T-helper 1 cell treated with Interleukin-12 subunit alpha and Interleukin-12 subunit beta and Interleukin-4 antibody, amounts not matched to agents 30 μg/mL and 1 μg/mL, for 36 hours (primary cell): ENCODE measurements around the gene MICAL2.
A peak's percentile ranks its signal among the peaks of the same experiment; 100 is the strongest.

Experiments
- H3K27ac Mint-ChIP-seq: one replicate; pipeline ENCODE4 v1.8.0; 2021; ENCODE audit warnings: mild to moderate bottlenecking, mixed read lengths
- H3K27me3 Mint-ChIP-seq: one replicate; pipeline ENCODE4 v1.8.0; 2021; ENCODE audit warnings: low read depth, mixed read lengths
- H3K36me3 Mint-ChIP-seq: one replicate; pipeline ENCODE4 v1.8.0; 2021; ENCODE audit warnings: low read depth, mixed read lengths
- H3K4me1 Mint-ChIP-seq: one replicate; pipeline ENCODE4 v1.8.0; 2021; ENCODE audit warnings: low read depth, mixed read lengths
- H3K4me3 Mint-ChIP-seq: one replicate; pipeline ENCODE4 v1.8.0; 2021; ENCODE audit warnings: mild to moderate bottlenecking, moderate library complexity, mixed read lengths
- H3K9me3 Mint-ChIP-seq: one replicate; pipeline ENCODE4 v1.8.0; 2021; ENCODE audit warnings: mixed read lengths

Gene MICAL2

GRCh38 chr11:12126344-12127019 is 16.1 kb downstream of the MICAL2 start:
- H3K27me3 Mint-ChIP-seq, result no peaks in the 10 kb centered on the region
- peak overlapping the region; percentile 55 for H3K27ac Mint-ChIP-seq
- peaks cover 68% of the 10 kb centered on the region for H3K4me1 Mint-ChIP-seq
- H3K4me3 Mint-ChIP-seq, result no peak overlapping the region
- H3K9me3 Mint-ChIP-seq, result no peaks in the 10 kb centered on the region
- H3K36me3 Mint-ChIP-seq, result peaks cover 19% of the 10 kb centered on the region

- peak overlapping the region; percentile 55 for H3K27ac Mint-ChIP-seq
- H3K27me3 Mint-ChIP-seq, result no peaks in the 10 kb centered on the region
- peaks cover 63% of the 10 kb centered on the region for H3K4me1 Mint-ChIP-seq
- no peak overlapping the region for H3K4me3 Mint-ChIP-seq
- H3K9me3 Mint-ChIP-seq, result no peaks in the 10 kb centered on the region
- H3K36me3 Mint-ChIP-seq, result peaks cover 19% of the 10 kb centered on the region
These were observed 17.0 kb downstream of the MICAL2 start for GRCh38 chr11:12127206-12127898.

GRCh38 chr11:12128301-12128751 is 17.9 kb downstream of the MICAL2 start:
- H3K9me3 Mint-ChIP-seq, result no peaks in the 10 kb centered on the region
- peaks cover 66% of the 10 kb centered on the region for H3K4me1 Mint-ChIP-seq
- H3K4me3 Mint-ChIP-seq, result no peak overlapping the region
- no peaks in the 10 kb centered on the region for H3K27me3 Mint-ChIP-seq
- no peak overlapping the region for H3K27ac Mint-ChIP-seq
- H3K36me3 Mint-ChIP-seq, result peaks cover 23% of the 10 kb centered on the region

- H3K4me1 Mint-ChIP-seq, result peaks cover 67% of the 10 kb centered on the region
- no peak overlapping the region for H3K27ac Mint-ChIP-seq
- peaks cover 24% of the 10 kb centered on the region for H3K36me3 Mint-ChIP-seq
- no peaks in the 10 kb centered on the region for H3K9me3 Mint-ChIP-seq
- H3K27me3 Mint-ChIP-seq, result no peaks in the 10 kb centered on the region
- H3K4me3 Mint-ChIP-seq, result no peak overlapping the region
These were observed 18.8 kb downstream of the MICAL2 start for GRCh38 chr11:12129227-12129626.

- H3K4me1 Mint-ChIP-seq, result peaks cover 64% of the 10 kb centered on the region
- peak overlapping the region; percentile 56 for H3K27ac Mint-ChIP-seq
- no peak overlapping the region for H3K4me3 Mint-ChIP-seq
These were observed 20.0 kb downstream of the MICAL2 start for GRCh38 chr11:12130180-12130980.

GRCh38 chr11:12131943-12132789 is 21.8 kb downstream of the MICAL2 start:
- Mint-ChIP-seq H3K27ac (no peak overlapping the region), H3K4me1 (peaks cover 49% of the 10 kb centered on the region), H3K36me3 (peaks cover 21% of the 10 kb centered on the region), H3K27me3 (no peaks in the 10 kb centered on the region), H3K9me3 (no peaks in the 10 kb centered on the region), H3K4me3 (no peak overlapping the region)

More at GRCh38 chr11:12130180-12130980, 20.0 kb downstream of the MICAL2 start:
- H3K27me3 Mint-ChIP-seq, result no peaks in the 10 kb centered on the region
- no peaks in the 10 kb centered on the region for H3K9me3 Mint-ChIP-seq
- H3K36me3 Mint-ChIP-seq, result peaks cover 27% of the 10 kb centered on the region

GRCh38 chr11:12132790-12133145 is 22.4 kb downstream of the MICAL2 start:
- peaks cover 47% of the 10 kb centered on the region for H3K4me1 Mint-ChIP-seq
- H3K9me3 Mint-ChIP-seq, result no peaks in the 10 kb centered on the region
- peaks cover 17% of the 10 kb centered on the region for H3K36me3 Mint-ChIP-seq
- no peaks in the 10 kb centered on the region for H3K27me3 Mint-ChIP-seq
- no peak overlapping the region for H3K27ac Mint-ChIP-seq
- H3K4me3 Mint-ChIP-seq, result no peak overlapping the region

- peaks cover 14% of the 10 kb centered on the region for H3K36me3 Mint-ChIP-seq
- peaks cover 44% of the 10 kb centered on the region for H3K4me1 Mint-ChIP-seq
- H3K9me3 Mint-ChIP-seq, result no peaks in the 10 kb centered on the region
- H3K4me3 Mint-ChIP-seq, result peak overlapping the region; percentile 11
- H3K27ac Mint-ChIP-seq, result peak overlapping the region; percentile 58
- H3K27me3 Mint-ChIP-seq, result no peaks in the 10 kb centered on the region
These were observed 23.3 kb downstream of the MICAL2 start for GRCh38 chr11:12133547-12134235.

GRCh38 chr11:12134236-12134585 is 23.8 kb downstream of the MICAL2 start:
- H3K4me1 Mint-ChIP-seq, result peaks cover 43% of the 10 kb centered on the region

GRCh38 chr11:12135185-12135584 is 24.8 kb downstream of the MICAL2 start:
- Mint-ChIP-seq H3K36me3 (peaks cover 21% of the 10 kb centered on the region), H3K27ac (no peak overlapping the region), H3K4me1 (peaks cover 42% of the 10 kb centered on the region)

More at GRCh38 chr11:12134236-12134585, 23.8 kb downstream of the MICAL2 start:
- H3K9me3 Mint-ChIP-seq, result no peaks in the 10 kb centered on the region
- no peaks in the 10 kb centered on the region for H3K27me3 Mint-ChIP-seq
- H3K36me3 Mint-ChIP-seq, result peaks cover 16% of the 10 kb centered on the region
- H3K27ac Mint-ChIP-seq, result peak overlapping the region; percentile 75
- peak overlapping the region; percentile 60 for H3K4me3 Mint-ChIP-seq

GRCh38 chr11:12137005-12137690 is 26.8 kb downstream of the MICAL2 start:
- H3K4me1 Mint-ChIP-seq, result peaks cover 50% of the 10 kb centered on the region
- H3K4me3 Mint-ChIP-seq, result no peak overlapping the region
- H3K27ac Mint-ChIP-seq, result peak overlapping the region; percentile 66
- H3K27me3 Mint-ChIP-seq, result no peaks in the 10 kb centered on the region
- H3K36me3 Mint-ChIP-seq, result peaks cover 33% of the 10 kb centered on the region
- H3K9me3 Mint-ChIP-seq, result no peaks in the 10 kb centered on the region

More at GRCh38 chr11:12135185-12135584, 24.8 kb downstream of the MICAL2 start:
- Mint-ChIP-seq H3K27me3 (no peaks in the 10 kb centered on the region), H3K9me3 (no peaks in the 10 kb centered on the region), H3K4me3 (no peak overlapping the region)

GRCh38 chr11:12137938-12138731 is 27.7 kb downstream of the MICAL2 start:
- H3K27me3 Mint-ChIP-seq, result no peaks in the 10 kb centered on the region
- no peaks in the 10 kb centered on the region for H3K9me3 Mint-ChIP-seq
- H3K36me3 Mint-ChIP-seq, result peaks cover 35% of the 10 kb centered on the region
- H3K4me1 Mint-ChIP-seq, result peaks cover 55% of the 10 kb centered on the region
- H3K27ac Mint-ChIP-seq, result peak overlapping the region; percentile 46
- H3K4me3 Mint-ChIP-seq, result no peak overlapping the region
